Mesothelial cell of epicardium (in vitro differentiated cells): ENCODE results near the gene EXOC4. TPM values are rescaled to one million over a fixed set of nuclear protein-coding genes. Genes with fewer than 3 reads are reported as not detected.

Experiments used
- DNase-seq, 2 experiments: peaks; one replicate each; pipeline ENCODE4 v3.0.0; 2021; ENCODE audit warnings: low spot score in 2 of 2; ENCODE audit not compliant: unreplicated experiment in 2 of 2
- H3K27ac Mint-ChIP-seq: 2 replicates; pipeline ENCODE4 v1.8.0; 2021; ENCODE audit warnings: mixed read lengths
- H3K27me3 Mint-ChIP-seq: 2 replicates; pipeline ENCODE4 v1.8.0; 2021; ENCODE audit warnings: low read depth, mixed read lengths
- H3K36me3 Mint-ChIP-seq: 2 replicates; pipeline ENCODE4 v1.8.0; 2021; ENCODE audit warnings: mixed read lengths
- H3K4me1 Mint-ChIP-seq: 2 replicates; pipeline ENCODE4 v1.8.0; 2021; ENCODE audit warnings: mixed read lengths
- H3K4me3 Mint-ChIP-seq: 2 replicates; pipeline ENCODE4 v1.8.0; 2021; ENCODE audit warnings: mild to moderate bottlenecking, moderate library complexity, mixed read lengths
- H3K9me3 Mint-ChIP-seq: 2 replicates; pipeline ENCODE4 v1.8.0; 2021; ENCODE audit warnings: mixed read lengths
- total RNA-seq: library from RNA; stranded (reverse); gene quantifications from 3 replicates; pipeline ENCODE4 v1.2.1, GENCODE V29; 2021
- TF ChIP-seq, protein P1 (sequence below): fragments of 200-600 bp; sonication (generic); IDR thresholded peaks from one replicate; pipeline ENCODE4 v1.5.0; 2021; ENCODE audit warnings: antibody characterized with exemption; ENCODE audit not compliant: unreplicated experiment

Gene EXOC4
- total RNA-seq, 1 donor from 2014 or later: 105 TPM

DNA sequence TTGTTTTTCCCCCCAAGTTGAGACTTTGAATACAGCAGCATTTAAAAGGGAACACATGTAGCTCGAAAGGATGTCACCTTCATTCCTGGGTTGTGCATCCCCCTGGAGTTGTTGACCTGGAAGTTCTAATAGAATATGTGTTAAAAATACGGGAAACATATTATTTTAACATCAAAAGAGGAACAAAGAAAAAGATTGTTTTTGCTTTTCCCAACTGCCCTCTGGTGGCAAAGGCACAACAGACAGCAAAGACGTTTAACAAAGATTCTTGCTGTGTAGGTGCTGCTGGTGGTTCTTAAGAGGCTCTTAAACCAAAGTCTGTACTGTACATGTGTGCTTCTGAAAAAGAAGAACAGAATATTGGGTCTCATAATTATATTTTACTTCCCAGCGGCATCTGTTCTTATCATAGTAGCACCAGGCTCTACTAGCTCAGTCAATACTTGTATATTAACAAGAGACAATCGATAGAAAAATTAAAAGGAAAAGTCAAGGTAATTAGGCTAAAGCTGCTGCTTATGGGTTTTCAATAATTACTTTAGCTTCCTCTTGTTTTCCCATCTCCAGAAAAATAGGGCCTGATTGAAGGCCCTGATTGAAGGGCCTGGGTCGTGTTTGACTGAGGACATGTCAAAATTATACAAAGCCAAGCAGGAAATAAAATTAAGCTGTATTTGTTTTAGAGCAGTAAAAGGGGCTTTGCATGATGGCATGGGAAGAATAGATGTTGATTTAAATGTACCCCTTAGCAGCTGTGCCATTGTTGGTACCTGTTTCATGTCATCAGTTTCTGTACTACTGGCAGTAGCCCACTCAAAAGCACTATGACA is 490.0 kb downstream of the EXOC4 start:
- Mint-ChIP-seq H3K4me3 (no peak overlapping the region), H3K9me3 (no peaks in the 10 kb centered on the region), H3K4me1 (peaks cover 18% of the 10 kb centered on the region), H3K36me3 (no peaks in the 10 kb centered on the region), H3K27me3 (no peaks in the 10 kb centered on the region), H3K27ac (no peak overlapping the region)
- no peak for DNase-seq
- TF ChIP-seq, protein P1, sequence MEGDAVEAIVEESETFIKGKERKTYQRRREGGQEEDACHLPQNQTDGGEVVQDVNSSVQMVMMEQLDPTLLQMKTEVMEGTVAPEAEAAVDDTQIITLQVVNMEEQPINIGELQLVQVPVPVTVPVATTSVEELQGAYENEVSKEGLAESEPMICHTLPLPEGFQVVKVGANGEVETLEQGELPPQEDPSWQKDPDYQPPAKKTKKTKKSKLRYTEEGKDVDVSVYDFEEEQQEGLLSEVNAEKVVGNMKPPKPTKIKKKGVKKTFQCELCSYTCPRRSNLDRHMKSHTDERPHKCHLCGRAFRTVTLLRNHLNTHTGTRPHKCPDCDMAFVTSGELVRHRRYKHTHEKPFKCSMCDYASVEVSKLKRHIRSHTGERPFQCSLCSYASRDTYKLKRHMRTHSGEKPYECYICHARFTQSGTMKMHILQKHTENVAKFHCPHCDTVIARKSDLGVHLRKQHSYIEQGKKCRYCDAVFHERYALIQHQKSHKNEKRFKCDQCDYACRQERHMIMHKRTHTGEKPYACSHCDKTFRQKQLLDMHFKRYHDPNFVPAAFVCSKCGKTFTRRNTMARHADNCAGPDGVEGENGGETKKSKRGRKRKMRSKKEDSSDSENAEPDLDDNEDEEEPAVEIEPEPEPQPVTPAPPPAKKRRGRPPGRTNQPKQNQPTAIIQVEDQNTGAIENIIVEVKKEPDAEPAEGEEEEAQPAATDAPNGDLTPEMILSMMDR: no peak

DNA sequence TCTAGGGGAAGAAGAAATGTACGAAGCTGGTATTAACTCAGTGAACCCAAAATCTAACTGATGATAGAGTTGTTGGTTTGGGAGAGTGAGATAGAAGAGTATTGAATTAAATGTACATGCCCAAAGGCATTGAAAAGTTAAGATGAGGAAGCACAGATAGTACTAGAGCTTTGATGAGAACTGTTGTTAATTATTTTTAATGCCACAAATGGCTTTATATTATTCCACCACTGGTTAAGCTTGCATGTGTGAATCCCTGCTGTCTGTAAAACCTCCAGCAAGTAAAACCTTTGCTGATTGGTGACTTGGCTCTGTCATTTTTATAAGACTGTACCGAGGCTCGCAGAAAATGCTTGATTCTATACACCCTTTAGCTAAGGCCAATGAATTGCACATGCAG is 491.6 kb downstream of the EXOC4 start:
- Mint-ChIP-seq H3K27me3 (no peaks in the 10 kb centered on the region), H3K4me1 (peaks cover 18% of the 10 kb centered on the region)

DNA sequence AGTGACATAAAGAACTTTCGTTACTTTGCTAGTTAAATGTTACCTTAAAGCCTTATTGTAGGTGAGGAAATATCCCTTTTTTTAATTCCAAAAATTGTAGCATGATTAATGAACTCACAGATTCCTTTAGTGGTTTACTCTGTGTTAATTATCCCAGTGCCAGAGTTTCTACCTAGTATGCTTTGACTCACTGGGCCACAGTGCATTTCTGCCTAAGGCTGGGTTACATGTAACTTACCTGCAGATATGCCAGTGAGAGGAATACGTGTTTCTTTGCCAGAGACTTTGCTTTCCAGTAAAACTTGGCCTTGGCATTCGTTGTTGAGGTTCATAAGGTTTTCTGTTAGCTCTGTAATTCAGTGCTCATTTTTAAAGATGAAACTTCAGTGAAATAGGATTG is 493.4 kb downstream of the EXOC4 start:
- Mint-ChIP-seq H3K4me3 (no peak overlapping the region), H3K36me3 (no peaks in the 10 kb centered on the region), H3K27ac (no peak overlapping the region), H3K9me3 (no peaks in the 10 kb centered on the region), H3K4me1 (peaks cover 18% of the 10 kb centered on the region), H3K27me3 (no peaks in the 10 kb centered on the region)
- DNase-seq: no peak
- TF ChIP-seq, protein P1: no peak

More for the DNA sequence above, 491.6 kb downstream of the EXOC4 start:
- Mint-ChIP-seq H3K36me3 (no peaks in the 10 kb centered on the region), H3K4me3 (no peak overlapping the region), H3K27ac (no peak overlapping the region), H3K9me3 (no peaks in the 10 kb centered on the region)
- DNase-seq: no peak
- TF ChIP-seq, protein P1: no peak

DNA sequence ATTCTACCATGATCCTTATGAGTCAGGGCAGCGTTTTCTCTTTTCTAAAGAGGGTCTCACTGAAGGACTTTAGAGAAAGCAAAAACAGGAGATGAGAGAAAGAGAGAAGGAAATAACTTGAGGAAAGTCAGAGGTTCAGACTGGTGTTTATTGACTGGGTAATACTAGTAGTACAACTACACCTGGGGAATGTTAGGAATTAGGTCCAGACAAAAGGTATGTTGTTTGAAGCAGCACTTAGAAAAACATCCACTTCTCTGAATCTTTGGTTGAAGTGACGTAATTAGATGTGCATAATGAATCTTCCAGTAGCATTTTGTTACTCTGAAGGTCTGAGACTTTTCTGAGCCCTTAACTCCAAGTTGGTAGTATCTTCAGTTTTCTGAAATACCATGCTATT is 494.0 kb downstream of the EXOC4 start:
- Mint-ChIP-seq H3K9me3 (no peaks in the 10 kb centered on the region), H3K27me3 (no peaks in the 10 kb centered on the region), H3K36me3 (no peaks in the 10 kb centered on the region), H3K27ac (no peak overlapping the region), H3K4me1 (peaks cover 17% of the 10 kb centered on the region), H3K4me3 (no peak overlapping the region)
- DNase-seq: no peak
- TF ChIP-seq, protein P1: no peak

DNA sequence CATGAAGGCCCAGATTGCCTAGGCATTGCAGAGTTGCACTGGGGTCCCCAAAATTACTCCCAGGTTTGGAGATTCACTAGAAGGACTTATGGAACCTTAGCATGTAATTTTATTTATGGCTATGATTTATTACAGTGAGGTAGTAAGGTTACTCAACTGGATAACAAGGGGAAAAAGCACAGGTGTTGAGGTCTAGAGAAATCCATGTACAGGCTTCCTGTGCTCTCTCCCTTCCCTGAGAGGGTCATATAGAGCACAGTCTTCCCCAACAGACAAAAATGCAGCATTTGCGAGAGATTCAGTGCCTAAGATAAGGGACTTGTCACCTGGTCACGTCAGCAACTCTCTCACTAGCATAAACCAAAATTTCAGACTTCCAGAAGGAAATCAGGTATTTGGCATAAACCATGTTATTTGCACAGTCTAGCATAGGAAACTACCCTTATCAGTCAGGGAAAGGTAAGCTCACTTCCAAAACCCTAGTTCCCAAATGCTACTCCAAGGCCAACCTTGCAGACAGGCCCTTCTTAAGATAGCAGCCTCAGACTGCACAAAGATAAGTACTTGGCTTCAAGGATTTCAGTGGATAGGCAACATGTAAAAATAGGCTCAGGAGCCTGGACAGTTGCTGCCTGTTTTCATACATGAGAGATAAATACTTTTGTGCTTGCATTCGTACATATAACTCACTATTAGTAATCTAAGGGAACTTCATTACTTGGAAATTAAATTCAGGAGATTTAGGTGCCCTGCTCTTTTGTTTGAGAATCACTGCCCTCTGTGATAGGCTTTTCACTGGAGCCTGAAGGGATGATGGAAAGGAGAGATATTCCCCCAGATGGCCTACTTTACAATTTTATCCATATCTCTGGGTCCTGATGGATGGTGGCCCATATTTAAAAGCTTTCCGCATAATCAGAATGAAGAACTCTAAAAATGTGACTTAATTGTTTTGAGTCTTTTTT is 495.8 kb downstream of the EXOC4 start:
- DNase-seq: no peak
- TF ChIP-seq, protein P1: no peak
- H3K4me3 Mint-ChIP-seq: no peak overlapping the region
- H3K36me3 Mint-ChIP-seq: no peaks in the 10 kb centered on the region
- H3K4me1 Mint-ChIP-seq: peaks cover 16% of the 10 kb centered on the region
- H3K9me3 Mint-ChIP-seq: no peaks in the 10 kb centered on the region
- no peaks in the 10 kb centered on the region for H3K27me3 Mint-ChIP-seq
- no peak overlapping the region for H3K27ac Mint-ChIP-seq
